Measurements from ENCODE around the gene TUBB3.
A peak's percentile ranks its signal among the peaks of the same experiment; 100 is the strongest.

The TUBB3 gene

GRCh38 chr16:89918453-89919347, 4.4 kb upstream of the TUBB3 start, which contains the start of gene MC1R:
Gene MC1R (plus strand): TSS chr16:89918862. CDS start chr16:89919259, 397 bp downstream.
- peaks cover 0 to 1% of the 10 kb centered on the region in 2 donors for H3K36me3 ChIP-seq (ENCODE audit: control insufficient read depth in 1 of 2, insufficient read depth in 2 of 2, low read length in 2 of 2)
- peaks cover 37 to 39% of the 10 kb centered on the region in 2 donors for H3K27me3 ChIP-seq (ENCODE audit: control insufficient read depth in 1 of 2, insufficient read depth in 2 of 2, low read length in 2 of 2)
- peak within 1 kb of the TSS; percentile 50 to 61 for H3K4me3 ChIP-seq (ENCODE audit: low read depth in 1 of 2, low read length in 2 of 2)
- H3K4me1 ChIP-seq (ENCODE audit: control insufficient read depth in 1 of 2, insufficient read depth in 2 of 2, low read length in 2 of 2) = peaks cover 18 to 27% of the 10 kb centered on the region in 2 donors
- H3K9me3 ChIP-seq (ENCODE audit: control insufficient read depth in 1 of 2, low read length in 2 of 2) = no peaks in the 10 kb centered on the region
- H3K27ac ChIP-seq (ENCODE audit: low read depth, low read length) = no peak within 1 kb of the TSS
- H3K9ac ChIP-seq (ENCODE audit: low read depth in 1 of 2, low read length in 2 of 2) = peak within 1 kb of the TSS; percentile 10 to 25

GRCh38 chr16:89919535-89920406, 3.4 kb upstream of the TUBB3 start:
- H3K27me3 ChIP-seq (ENCODE audit: control insufficient read depth in 1 of 2, insufficient read depth in 2 of 2, low read length in 2 of 2) = peaks cover 46 to 49% of the 10 kb centered on the region in 2 donors
- H3K4me1 ChIP-seq (ENCODE audit: control insufficient read depth in 1 of 2, insufficient read depth in 2 of 2, low read length in 2 of 2) = peaks cover 18 to 27% of the 10 kb centered on the region in 2 donors

DNA sequence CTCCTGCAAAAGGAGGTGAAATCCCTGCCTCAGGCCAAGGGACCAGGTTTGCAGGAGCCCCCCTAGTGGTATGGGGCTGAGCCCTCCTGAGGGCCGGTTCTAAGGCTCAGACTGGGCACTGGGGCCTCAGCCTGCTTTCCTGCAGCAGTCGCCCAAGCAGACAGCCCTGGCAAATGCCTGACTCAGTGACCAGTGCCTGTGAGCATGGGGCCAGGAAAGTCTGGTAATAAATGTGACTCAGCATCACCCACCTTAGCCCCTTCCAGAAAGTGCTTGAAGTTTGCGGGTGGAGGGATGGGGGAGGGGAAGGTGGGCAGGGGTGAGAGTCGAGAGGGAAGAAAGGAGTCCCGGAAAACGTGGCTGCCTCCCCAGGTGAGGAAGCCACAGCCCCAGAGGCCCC, 2.4 kb upstream of the TUBB3 start:
- H3K27ac ChIP-seq (ENCODE audit: low read depth, low read length) = no peak overlapping the region
- no peaks in the 10 kb centered on the region for H3K9me3 ChIP-seq (ENCODE audit: control insufficient read depth in 1 of 2, low read length in 2 of 2)
- peaks cover 46 to 56% of the 10 kb centered on the region in 2 donors for H3K27me3 ChIP-seq (ENCODE audit: control insufficient read depth in 1 of 2, insufficient read depth in 2 of 2, low read length in 2 of 2)
- no peak overlapping the region for H3K4me3 ChIP-seq (ENCODE audit: low read depth in 1 of 2, low read length in 2 of 2)
- H3K4me1 ChIP-seq (ENCODE audit: control insufficient read depth in 1 of 2, insufficient read depth in 2 of 2, low read length in 2 of 2) = peaks cover 18 to 33% of the 10 kb centered on the region in 2 donors
- no peaks in the 10 kb centered on the region for H3K36me3 ChIP-seq (ENCODE audit: control insufficient read depth in 1 of 2, insufficient read depth in 2 of 2, low read length in 2 of 2)
- H3K9ac ChIP-seq (ENCODE audit: low read depth in 1 of 2, low read length in 2 of 2) = no peak overlapping the region

More at GRCh38 chr16:89919535-89920406, 3.4 kb upstream of the TUBB3 start:
- H3K9me3 ChIP-seq (ENCODE audit: control insufficient read depth in 1 of 2, low read length in 2 of 2) = no peaks in the 10 kb centered on the region
- no peak overlapping the region for H3K9ac ChIP-seq (ENCODE audit: low read depth in 1 of 2, low read length in 2 of 2)
- H3K27ac ChIP-seq (ENCODE audit: low read depth, low read length) = no peak overlapping the region
- no peaks in the 10 kb centered on the region for H3K36me3 ChIP-seq (ENCODE audit: control insufficient read depth in 1 of 2, insufficient read depth in 2 of 2, low read length in 2 of 2)
- no peak overlapping the region for H3K4me3 ChIP-seq (ENCODE audit: low read depth in 1 of 2, low read length in 2 of 2)

- Histone ChIP-seq H3K9me3 (ENCODE audit: control insufficient read depth in 1 of 2, low read length in 2 of 2) (no peaks in the 10 kb centered on the region), H3K4me3 (ENCODE audit: low read depth in 1 of 2, low read length in 2 of 2) (no peak overlapping the region), H3K36me3 (ENCODE audit: control insufficient read depth in 1 of 2, insufficient read depth in 2 of 2, low read length in 2 of 2) (no peaks in the 10 kb centered on the region), H3K4me1 (ENCODE audit: control insufficient read depth in 1 of 2, insufficient read depth in 2 of 2, low read length in 2 of 2) (peaks cover 18 to 33% of the 10 kb centered on the region in 2 donors), H3K9ac (ENCODE audit: low read depth in 1 of 2, low read length in 2 of 2) (no peak overlapping the region), H3K27me3 (ENCODE audit: control insufficient read depth in 1 of 2, insufficient read depth in 2 of 2, low read length in 2 of 2) (peaks cover 46 to 56% of the 10 kb centered on the region in 2 donors), H3K27ac (ENCODE audit: low read depth, low read length) (peak overlapping the region; percentile 32)
Measured at GRCh38 chr16:89921131-89921701, 1.9 kb upstream of the TUBB3 start.

- Histone ChIP-seq H3K4me3 (ENCODE audit: low read depth in 1 of 2, low read length in 2 of 2) (peak overlapping the region; percentile 55 to 56), H3K9me3 (ENCODE audit: control insufficient read depth in 1 of 2, low read length in 2 of 2) (no peaks in the 10 kb centered on the region), H3K27ac (ENCODE audit: low read depth, low read length) (peak overlapping the region; percentile 67), H3K4me1 (ENCODE audit: control insufficient read depth in 1 of 2, insufficient read depth in 2 of 2, low read length in 2 of 2) (peaks cover 18 to 36% of the 10 kb centered on the region in 2 donors), H3K36me3 (ENCODE audit: control insufficient read depth in 1 of 2, insufficient read depth in 2 of 2, low read length in 2 of 2) (no peaks in the 10 kb centered on the region), H3K27me3 (ENCODE audit: control insufficient read depth in 1 of 2, insufficient read depth in 2 of 2, low read length in 2 of 2) (peaks cover 46 to 56% of the 10 kb centered on the region in 2 donors), H3K9ac (ENCODE audit: low read depth in 1 of 2, low read length in 2 of 2) (peak overlapping the region in 1 of 2 donors; percentile 39)
Measured at GRCh38 chr16:89921702-89922476, 1.3 kb upstream of the TUBB3 start.

DNA sequence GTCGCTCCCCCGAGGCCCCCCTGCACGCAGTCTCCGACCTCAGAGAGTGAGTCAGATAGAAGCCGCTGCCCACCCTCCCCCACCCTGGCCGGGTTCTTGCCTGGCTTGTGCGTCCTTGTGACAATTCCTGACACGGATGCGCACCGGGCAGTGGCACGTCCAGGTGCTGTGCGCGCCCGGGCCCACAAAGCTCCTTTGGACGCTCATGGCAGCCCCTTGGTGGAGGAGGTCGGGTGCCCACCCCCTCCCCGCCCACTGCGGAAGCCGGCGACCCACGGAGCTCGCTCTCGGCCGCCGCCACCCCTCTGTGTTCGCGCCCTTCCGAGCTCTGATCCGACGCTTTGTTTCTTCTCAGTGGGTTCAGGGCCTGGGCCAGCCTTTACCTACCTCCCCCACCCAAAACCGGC, 662 bp upstream of the TUBB3 start:
- Histone ChIP-seq H3K4me1 (ENCODE audit: control insufficient read depth in 1 of 2, insufficient read depth in 2 of 2, low read length in 2 of 2) (peaks cover 17 to 36% of the 10 kb centered on the region in 2 donors), H3K9ac (ENCODE audit: low read depth in 1 of 2, low read length in 2 of 2) (peak overlapping the region in 1 of 2 donors; percentile 56), H3K27me3 (ENCODE audit: control insufficient read depth in 1 of 2, insufficient read depth in 2 of 2, low read length in 2 of 2) (peaks cover 46 to 56% of the 10 kb centered on the region in 2 donors), H3K27ac (ENCODE audit: low read depth, low read length) (peak overlapping the region; percentile 56), H3K36me3 (ENCODE audit: control insufficient read depth in 1 of 2, insufficient read depth in 2 of 2, low read length in 2 of 2) (no peaks in the 10 kb centered on the region), H3K9me3 (ENCODE audit: control insufficient read depth in 1 of 2, low read length in 2 of 2) (no peaks in the 10 kb centered on the region), H3K4me3 (ENCODE audit: low read depth in 1 of 2, low read length in 2 of 2) (peak overlapping the region; percentile 56 to 62)

DNA sequence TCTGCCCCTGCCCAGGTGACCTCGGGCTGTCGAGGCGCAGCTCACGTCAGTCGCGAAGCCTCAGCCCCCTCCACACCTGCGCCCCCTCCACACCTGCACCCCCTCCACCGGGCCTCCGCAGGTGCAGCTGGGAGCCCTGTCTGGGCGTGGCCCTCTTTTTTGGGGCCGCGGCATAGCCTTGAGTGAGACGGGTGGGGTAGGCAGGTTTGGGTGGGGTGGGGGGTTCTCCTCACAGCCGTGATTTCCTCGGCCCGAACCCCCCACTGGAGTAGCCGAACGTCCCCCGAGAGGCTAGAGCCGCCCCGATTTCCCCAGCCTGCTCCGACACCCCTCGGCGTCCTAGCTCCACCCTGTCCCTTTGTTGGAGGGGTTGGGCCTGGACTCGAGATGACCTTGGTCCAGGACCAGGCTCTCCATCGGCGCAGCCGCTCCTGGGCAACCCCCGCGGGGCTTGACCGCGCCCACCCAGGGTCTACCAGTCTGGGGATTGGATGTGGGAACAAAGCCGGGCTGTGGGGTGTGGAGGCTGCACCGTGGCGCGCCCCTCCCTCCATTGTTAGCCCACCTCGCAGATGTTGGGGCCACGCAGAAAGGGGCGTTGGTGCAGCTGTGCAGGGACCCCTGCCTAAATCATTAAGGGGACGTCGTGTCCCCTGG, 626 bp downstream of the TUBB3 start:
- no peak overlapping the region for H3K9ac ChIP-seq (ENCODE audit: low read depth in 1 of 2, low read length in 2 of 2)
- no peaks in the 10 kb centered on the region for H3K36me3 ChIP-seq (ENCODE audit: control insufficient read depth in 1 of 2, insufficient read depth in 2 of 2, low read length in 2 of 2)
- peaks cover 5 to 23% of the 10 kb centered on the region in 2 donors for H3K4me1 ChIP-seq (ENCODE audit: control insufficient read depth in 1 of 2, insufficient read depth in 2 of 2, low read length in 2 of 2)
- no peak overlapping the region for H3K27ac ChIP-seq (ENCODE audit: low read depth, low read length)
- no peaks in the 10 kb centered on the region for H3K9me3 ChIP-seq (ENCODE audit: control insufficient read depth in 1 of 2, low read length in 2 of 2)
- peak overlapping the region; percentile 3 to 50 for H3K4me3 ChIP-seq (ENCODE audit: low read depth in 1 of 2, low read length in 2 of 2)
- H3K27me3 ChIP-seq (ENCODE audit: control insufficient read depth in 1 of 2, insufficient read depth in 2 of 2, low read length in 2 of 2) = peaks cover 45 to 55% of the 10 kb centered on the region in 2 donors

- Histone ChIP-seq H3K36me3 (ENCODE audit: control insufficient read depth in 1 of 2, insufficient read depth in 2 of 2, low read length in 2 of 2) (no peaks in the 10 kb centered on the region), H3K27ac (ENCODE audit: low read depth, low read length) (no peak overlapping the region), H3K9me3 (ENCODE audit: control insufficient read depth in 1 of 2, low read length in 2 of 2) (no peaks in the 10 kb centered on the region), H3K9ac (ENCODE audit: low read depth in 1 of 2, low read length in 2 of 2) (no peak overlapping the region), H3K4me1 (ENCODE audit: control insufficient read depth in 1 of 2, insufficient read depth in 2 of 2, low read length in 2 of 2) (peaks cover 5 to 20% of the 10 kb centered on the region in 2 donors), H3K4me3 (ENCODE audit: low read depth in 1 of 2, low read length in 2 of 2) (no peak overlapping the region), H3K27me3 (ENCODE audit: control insufficient read depth in 1 of 2, insufficient read depth in 2 of 2, low read length in 2 of 2) (peaks cover 40 to 49% of the 10 kb centered on the region in 2 donors)
Measured at GRCh38 chr16:89924297-89924924, 1.3 kb downstream of the TUBB3 start.
